Stomach (tissue), 9 donors: ENCODE results near the gene ODF2L. TPM values are rescaled to one million over a fixed set of nuclear protein-coding genes. Genes with fewer than 3 reads are reported as not detected.

Source experiments
- DNase-seq, 2 donors: peaks; one replicate each; pipeline versions ENCODE4 v3.0.0 to v3.0.0-alpha.2; 2013 to 2019
- H3K27ac ChIP-seq, 5 donors: fragments of 200-600 bp in 4 of 5; sonication (generic) in 4 of 5; one replicate each; pipeline ENCODE4 v1.5.1; 2013 to 2019; ENCODE audit warnings: mild to moderate bottlenecking in 1 of 5, moderate library complexity in 1 of 5
- H3K27me3 ChIP-seq, 3 donors: fragments of 200-600 bp; sonication (generic); one replicate each; pipeline ENCODE4 v1.5.1; 2017 to 2019; ENCODE audit warnings: mixed run types in 1 of 3
- H3K36me3 ChIP-seq, 4 donors: fragments of 200-600 bp; sonication (generic); 1 replicate in 3 of 4; 2 replicates in 1 of 4; pipeline ENCODE4 v1.5.1; 2016 to 2019
- H3K4me1 ChIP-seq, 4 donors: fragments of 200-600 bp; sonication (generic); one replicate each; pipeline ENCODE4 v1.5.1; 2016 to 2019
- H3K4me3 ChIP-seq, 4 donors: fragments of 200-600 bp; sonication (generic) in 3 of 4; one replicate each; pipeline ENCODE4 v1.5.1; 2016 to 2019; ENCODE audit warnings: mild to moderate bottlenecking in 1 of 4
- H3K9me3 ChIP-seq, 4 donors: fragments of 200-600 bp; sonication (generic); one replicate each; pipeline ENCODE4 v1.5.1; 2016 to 2019
- CTCF ChIP-seq, 7 experiments: fragments of 450-650 bp in 4 of 7; fragments of 200-600 bp in 3 of 7; sonication (generic) in 3 of 7; IDR thresholded peaks; one replicate each; pipeline ENCODE4 v1.5.1; 2016 to 2019; ENCODE audit warnings: antibody characterized with exemption in 7 of 7, control low read depth in 2 of 7, mild to moderate bottlenecking in 1 of 7
- EP300 ChIP-seq: sonication (generic); formaldehyde crosslinking; IDR thresholded peaks from one replicate; pipeline ENCODE4 v1.6.1; 2017; ENCODE audit warnings: antibody characterized with exemption
- POLR2A ChIP-seq, 4 donors: fragments of 450-650 bp; IDR thresholded peaks; one replicate each; pipeline ENCODE4 v1.6.1; 2016; ENCODE audit warnings: antibody characterized with exemption in 4 of 4, control low read depth in 2 of 4, mild to moderate bottlenecking in 1 of 4, moderate library complexity in 1 of 4
- POLR2AphosphoS5 ChIP-seq, 3 donors: sonication (generic); formaldehyde crosslinking; IDR thresholded peaks; one replicate each; pipeline ENCODE4 v1.6.1; 2016; ENCODE audit warnings: antibody characterized with exemption in 3 of 3
- WGBS, 5 donors: extraction: QIAGEN DNeasy Blood & Tissue Kit in 3 of 5; methylation state at CpG; one replicate each; pipeline versions ENCODE4 v1.1.5 to v1.1.7; 2013 to 2018; 5-methylcytosine and 5-hydroxymethylcytosine counted together
- intact Hi-C: fragments of 100-400 bp; cut with DNase I; formaldehyde crosslinking; loops from one replicate; pipeline ENCODE4 v1.15.1; 2023; ENCODE audit warnings: low total_unique reads
- polyA plus RNA-seq, 3 donors: library from polyadenylated mRNA; stranded (reverse); fragments of 200-250 nt; gene quantifications; one replicate each; pipeline ENCODE4 v1.2.3, GENCODE V29; 2013
- total RNA-seq, 5 donors: library from RNA; depleted of rRNA; stranded (reverse); fragments of >200 nt; gene quantifications; one replicate each; pipeline versions ENCODE4 v1.1.0 to v1.2.3, GENCODE V29; 2014 to 2016
- donor health status: healthy with polysubstance abuse.
- donor health status: Bipolar disorder and iron deficiency.
- donor health status: healthy.

ODF2L gene
- total and polyA plus RNA-seq, 8 donors = 6.0 to 159 (median 49.2) TPM

GRCh38 chr1:86339014-86339812 is 56.9 kb downstream of the ODF2L start:
- H3K27ac ChIP-seq = peak overlapping the region in 1 of 5 donors; percentile 51
- TF ChIP-seq POLR2AphosphoS5 (IDR thresholded peaks at IDR 0.05) (no peak), POLR2A (IDR thresholded peaks at IDR 0.05) (no peak), CTCF (IDR thresholded peaks at IDR 0.05) (no peak), EP300 (no peak)
- WGBS, 5 donors = 61 to 69% (median 63%) methylated on average over 7 of the region's 7 CpGs
- H3K27me3 ChIP-seq = no peaks in the 10 kb centered on the region
- intact Hi-C loops = no loop called here
- no peaks in the 10 kb centered on the region for H3K4me1 ChIP-seq
- DNase-seq = peak in 1 of 2 donors; percentile 13
- H3K9me3 ChIP-seq = no peaks in the 10 kb centered on the region
- H3K36me3 ChIP-seq = no peaks in the 10 kb centered on the region
- no peak overlapping the region for H3K4me3 ChIP-seq

DNA sequence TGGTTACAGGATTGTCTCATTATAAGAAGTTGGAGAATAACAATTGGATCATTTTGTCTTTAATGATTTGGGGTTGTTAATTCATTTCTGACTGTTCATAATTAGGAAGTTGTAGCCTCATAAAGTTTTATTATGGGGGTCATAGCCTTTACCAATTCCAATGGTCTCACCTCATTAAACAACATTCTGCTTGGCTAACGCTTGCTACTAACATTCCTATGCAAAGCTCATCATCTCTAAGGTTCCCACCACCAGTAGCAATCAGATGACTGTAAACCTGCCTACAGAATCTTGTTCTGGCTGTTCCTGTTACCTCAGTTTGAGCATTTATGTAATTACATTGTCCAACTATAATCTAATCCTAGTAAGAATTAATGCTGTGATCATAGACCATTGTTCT is 60.2 kb downstream of the ODF2L start:
- no peak overlapping the region for H3K27ac ChIP-seq
- whole genome bisulfite sequencing, 5 donors = 64 to 81% (median 74%) methylated on average over 1 of the region's 1 CpG
- no peak for DNase-seq
- no peaks in the 10 kb centered on the region for H3K36me3 ChIP-seq
- no peak overlapping the region for H3K4me3 ChIP-seq
- no peaks in the 10 kb centered on the region for H3K27me3 ChIP-seq
- H3K9me3 ChIP-seq = peaks cover 0 to 6% (median 0%) of the 10 kb centered on the region in 4 donors
- H3K4me1 ChIP-seq = no peaks in the 10 kb centered on the region
- no peak for TF ChIP-seq POLR2A (IDR thresholded peaks at IDR 0.05)
- TF ChIP-seq POLR2AphosphoS5 (IDR thresholded peaks at IDR 0.05) = no peak
- TF ChIP-seq EP300 = no peak
- no peak for TF ChIP-seq CTCF (IDR thresholded peaks at IDR 0.05)
- intact Hi-C loops = no loop called here

DNA sequence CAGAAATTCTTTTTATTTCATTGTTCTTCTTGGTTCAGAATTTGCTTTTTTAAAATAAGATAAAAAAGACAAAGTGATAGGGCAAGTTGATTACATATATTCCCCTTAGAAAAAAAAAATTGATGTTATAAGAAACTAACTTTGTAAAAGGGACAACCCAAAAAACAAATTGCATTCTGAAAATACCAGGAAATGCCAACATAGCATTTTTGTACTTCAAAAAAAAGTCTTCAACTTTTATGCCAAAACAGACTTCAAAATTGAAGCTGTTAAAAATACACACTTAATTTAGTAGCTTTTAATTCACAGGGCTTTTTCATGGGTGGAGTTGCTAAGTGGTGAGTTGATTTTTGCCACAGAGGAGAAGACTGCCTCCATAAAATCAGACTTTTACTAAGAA is 70.9 kb downstream of the ODF2L start:
- Histone ChIP-seq H3K9me3 (no peaks in the 10 kb centered on the region), H3K36me3 (no peaks in the 10 kb centered on the region), H3K27me3 (no peaks in the 10 kb centered on the region), H3K27ac (no peak overlapping the region), H3K4me3 (no peak overlapping the region), H3K4me1 (no peaks in the 10 kb centered on the region)
- TF ChIP-seq POLR2A (IDR thresholded peaks at IDR 0.05) (no peak), EP300 (no peak), CTCF (IDR thresholded peaks at IDR 0.05) (no peak), POLR2AphosphoS5 (IDR thresholded peaks at IDR 0.05) (no peak)
- intact Hi-C loops = no loop called here
- no peak for DNase-seq

GRCh38 chr1:86324130-86324822 is 71.8 kb downstream of the ODF2L start:
- H3K36me3 ChIP-seq = no peaks in the 10 kb centered on the region
- H3K9me3 ChIP-seq = no peaks in the 10 kb centered on the region
- WGBS, 5 donors = 75 to 84% (median 80%) methylated on average over 4 of the region's 4 CpGs
- no peaks in the 10 kb centered on the region for H3K27me3 ChIP-seq
- H3K4me1 ChIP-seq = no peaks in the 10 kb centered on the region
- DNase-seq = no peak
- TF ChIP-seq POLR2AphosphoS5 (IDR thresholded peaks at IDR 0.05) (no peak), POLR2A (IDR thresholded peaks at IDR 0.05) (no peak), EP300 (no peak), CTCF (IDR thresholded peaks at IDR 0.05) (no peak)
- H3K4me3 ChIP-seq = no peak overlapping the region
- intact Hi-C loops = no loop called here
- no peak overlapping the region for H3K27ac ChIP-seq
